GM21447 (cell line): ENCODE data around the gene BCL2L15.

Experiments used
- ATAC-seq: cut with Tn5 transposase; IDR thresholded peaks from one replicate; pipeline ENCODE4 v1.9.1; 2021; ENCODE audit not compliant: unreplicated experiment

BCL2L15 gene

GRCh38 chr1:113834716-113835115, 52.7 kb downstream of the BCL2L15 start:
- ATAC-seq, result no peak
